ENCODE measurements around the gene SFRP2.

The SFRP2 gene

DNA sequence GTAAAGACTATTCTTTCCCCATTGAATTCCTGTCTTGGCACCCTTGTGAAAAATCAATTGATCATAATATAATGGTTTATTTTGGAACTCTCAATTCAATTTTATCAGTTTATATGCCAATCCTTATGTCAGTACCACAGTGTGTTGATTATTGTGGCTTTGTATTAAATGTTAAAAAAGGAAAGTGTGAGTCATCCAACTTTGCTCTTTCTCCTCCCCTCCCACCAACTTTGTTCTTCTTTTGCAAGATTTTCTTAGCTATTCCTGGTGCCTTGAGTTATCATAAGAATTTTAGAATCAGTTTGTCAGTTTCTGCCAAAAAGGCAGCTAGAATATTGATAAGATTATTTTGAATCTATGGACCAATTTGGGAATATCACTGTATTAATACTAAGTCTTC is 17.8 kb downstream of the SFRP2 start:
- no peak for DNase-seq (ENCODE audit: low spot score)

DNA sequence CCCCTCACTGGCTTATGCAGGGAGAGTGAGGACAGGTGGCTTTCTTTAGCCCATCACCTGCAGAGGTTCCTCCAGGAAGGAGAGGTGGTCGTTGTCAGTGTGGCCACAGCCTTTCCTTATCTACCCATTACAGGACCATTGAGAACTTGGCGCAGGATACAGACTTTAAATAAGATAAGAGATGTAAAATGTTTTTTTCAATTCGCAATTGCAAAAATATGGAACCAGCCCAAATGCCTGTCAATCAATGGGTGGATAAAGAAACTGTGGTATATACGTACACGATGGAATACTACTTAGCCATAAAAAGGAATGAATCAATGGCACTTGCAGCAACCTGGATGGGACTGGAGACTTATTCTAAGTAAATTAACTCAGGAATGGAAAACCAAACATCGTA is 22.1 kb downstream of the SFRP2 start:
- no peak for DNase-seq (ENCODE audit: low spot score)

DNA sequence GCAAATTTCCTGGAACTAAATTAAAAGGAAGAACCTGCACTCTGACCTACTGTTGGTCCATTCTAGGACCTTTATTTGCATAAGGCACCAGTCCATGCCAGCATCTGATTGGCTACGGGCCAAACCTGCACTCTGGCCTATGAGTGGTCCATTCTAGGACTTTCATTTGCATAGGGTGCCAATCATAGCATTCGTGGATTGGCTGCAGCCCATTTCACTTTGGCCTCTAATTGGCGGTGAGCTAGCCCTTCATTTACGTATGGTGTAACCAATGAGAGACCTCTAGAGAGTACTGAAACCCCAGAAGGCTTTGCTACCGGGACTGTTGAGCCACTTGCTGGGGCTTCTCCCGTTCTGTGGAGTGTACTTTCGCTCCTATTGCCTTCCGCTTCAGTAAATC is 23.0 kb downstream of the SFRP2 start:
- no peak for DNase-seq (ENCODE audit: low spot score)

DNA sequence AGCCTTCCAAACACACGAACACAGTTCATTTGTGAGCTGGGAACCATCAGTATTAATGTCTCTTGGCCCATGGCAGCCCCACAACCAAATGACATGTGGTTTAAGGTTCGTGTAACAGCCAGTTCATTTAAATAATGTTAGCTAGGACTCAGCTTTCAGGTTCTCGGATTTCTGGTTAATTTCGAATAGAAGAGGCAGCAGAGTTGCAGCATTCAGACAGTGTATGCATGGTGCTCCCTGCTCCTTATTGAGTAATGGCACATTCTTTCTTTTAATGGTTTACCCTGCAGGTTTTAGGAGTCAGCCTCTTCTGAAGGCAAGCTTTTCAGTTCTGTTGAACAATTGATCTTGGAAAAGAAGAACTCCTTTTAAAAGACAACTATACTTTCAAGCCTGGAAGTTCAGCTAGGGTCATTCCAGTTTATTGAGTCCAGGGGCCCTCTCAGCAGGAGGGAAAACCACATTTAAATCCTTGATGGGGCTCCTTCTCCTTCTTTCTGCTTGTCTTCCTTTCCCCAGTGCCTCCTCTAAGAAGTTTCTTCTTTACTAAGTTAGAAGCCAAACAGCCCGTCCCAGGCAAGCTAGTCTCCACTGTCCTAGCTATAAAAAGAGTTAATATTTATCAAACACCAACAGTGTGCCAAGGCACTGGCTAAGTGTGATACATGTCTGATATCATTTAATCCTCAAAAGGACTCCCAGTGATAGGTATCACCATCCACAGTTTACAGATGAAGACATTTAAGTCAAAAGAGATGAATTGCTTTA is 24.1 kb downstream of the SFRP2 start:
- no peak for DNase-seq (ENCODE audit: low spot score)

DNA sequence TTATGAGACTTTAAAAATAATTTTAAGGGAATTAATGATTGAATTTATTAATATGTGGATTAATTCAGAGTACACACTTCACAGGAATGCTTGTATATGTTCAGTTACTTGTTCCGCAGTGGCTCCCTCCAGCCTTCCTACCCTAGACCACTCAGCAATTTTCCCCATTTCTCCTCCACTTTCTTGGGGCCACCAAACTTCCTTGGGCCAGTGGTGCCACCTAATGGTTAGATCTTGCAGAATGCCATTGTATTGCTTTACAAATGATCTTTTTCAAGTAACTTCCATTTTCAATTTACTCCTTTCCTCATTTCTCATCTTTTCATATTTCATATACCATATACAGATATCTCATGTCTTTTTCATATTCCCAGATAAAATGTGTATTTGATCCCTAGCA is 25.5 kb downstream of the SFRP2 start:
- no peak for DNase-seq (ENCODE audit: low spot score)

DNA sequence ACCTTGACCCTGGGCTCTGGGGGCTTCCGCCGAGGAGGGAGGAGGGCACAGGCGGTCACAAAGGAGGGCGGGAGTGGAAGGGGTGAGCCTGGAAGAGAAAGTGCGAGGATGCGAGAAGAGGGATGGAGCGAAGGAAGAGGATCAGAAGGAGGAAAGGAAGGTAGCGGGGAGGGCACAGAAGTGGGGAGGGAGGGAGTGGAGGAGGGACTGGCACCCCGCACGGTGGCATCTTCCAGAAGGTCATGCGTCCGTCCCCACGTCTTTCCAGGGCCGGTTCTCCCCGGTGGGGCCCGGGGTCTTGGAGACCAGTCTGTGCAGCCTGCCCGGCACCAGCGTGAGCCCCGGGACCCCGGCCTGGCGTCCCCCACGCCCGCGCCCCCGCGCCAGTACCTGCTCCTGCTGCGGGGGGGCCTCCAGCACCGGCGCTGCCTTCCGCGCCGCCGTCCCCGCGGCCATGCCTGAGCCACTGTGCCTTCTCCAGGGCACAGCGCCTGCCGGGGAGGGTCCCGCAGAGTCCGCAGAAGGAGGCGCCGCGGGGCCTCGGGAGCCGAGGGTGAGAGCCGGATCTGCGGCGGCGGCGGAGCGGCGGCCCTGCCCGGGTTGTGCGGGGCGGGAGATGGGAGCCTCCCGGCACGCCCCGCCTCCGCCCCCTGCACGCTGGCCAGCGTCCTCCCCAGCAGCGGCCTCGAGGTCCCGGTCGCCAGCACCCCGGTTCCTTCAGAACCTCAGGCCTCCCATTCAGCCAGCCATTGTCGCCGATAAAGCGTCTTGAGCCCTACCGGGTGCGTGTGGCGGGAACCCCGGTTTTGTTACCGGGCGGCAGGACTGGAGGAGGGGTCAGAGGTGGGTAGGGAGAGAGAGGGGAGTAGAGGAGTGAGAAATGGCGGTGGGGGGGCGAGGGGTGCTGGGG is 29.2 kb downstream of the SFRP2 start, which contains the start of gene RNF175:
Gene RNF175 (minus strand): TSS at position 618 of the 910 bp plus-strand sequence. CDS start 162 bp downstream, at position 456.
- no peak for DNase-seq (ENCODE audit: low spot score)

DNA sequence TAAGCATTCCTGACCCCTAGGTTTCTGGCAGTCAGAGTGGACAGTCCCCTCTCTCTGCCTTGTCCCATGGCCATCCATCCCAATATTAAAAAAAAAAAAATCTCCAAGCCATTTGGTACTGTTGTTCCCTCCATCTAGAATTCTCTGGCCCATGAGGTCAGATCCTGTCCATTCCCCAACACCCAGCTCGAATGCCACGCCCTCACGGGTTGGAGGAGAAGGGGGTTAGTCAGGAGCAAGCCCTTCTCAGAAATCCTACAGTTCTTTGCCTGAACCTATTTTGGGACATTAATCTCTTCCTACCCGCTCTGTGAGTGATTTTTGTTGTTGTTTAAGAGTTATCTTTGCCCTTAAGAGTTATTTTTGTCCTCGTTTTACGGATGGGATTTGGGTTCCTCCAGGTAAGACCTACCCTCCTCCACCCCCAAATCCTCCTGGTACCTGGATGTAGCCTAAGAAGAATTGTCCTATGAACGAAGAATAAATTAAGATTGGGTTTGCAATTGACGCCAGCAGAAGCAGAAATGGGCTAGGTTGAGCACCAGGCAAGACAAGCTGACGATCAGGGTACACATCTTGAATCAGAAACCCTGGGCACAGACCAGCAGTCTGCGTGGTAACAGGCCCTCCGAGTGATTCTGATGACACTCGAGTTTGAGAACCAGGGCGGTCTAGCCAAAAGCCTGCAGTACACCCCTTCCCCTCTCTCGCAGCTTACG is 30.0 kb downstream of the SFRP2 start:
- DNase-seq (ENCODE audit: low spot score), result no peak

DNA sequence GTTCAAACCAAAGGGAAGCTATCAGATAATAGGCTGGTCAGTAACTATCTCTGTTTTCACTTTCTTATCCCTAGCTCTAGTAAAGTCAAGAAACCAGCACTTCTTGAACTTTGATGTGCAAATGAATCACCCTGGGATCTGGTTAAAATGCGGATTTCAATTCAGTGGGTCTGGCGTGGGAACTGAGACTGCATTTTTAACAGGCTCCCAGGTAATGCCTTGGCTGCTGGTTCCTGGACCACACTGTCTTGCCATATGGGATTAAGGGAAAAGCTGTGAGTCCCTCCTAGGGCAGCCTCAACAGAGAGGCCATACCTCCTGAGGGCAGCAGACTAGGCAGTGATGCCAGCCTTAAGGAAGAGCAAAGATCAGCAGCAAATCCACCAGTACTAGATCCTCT is 30.7 kb downstream of the SFRP2 start:
- DNase-seq (ENCODE audit: low spot score), result no peak

DNA sequence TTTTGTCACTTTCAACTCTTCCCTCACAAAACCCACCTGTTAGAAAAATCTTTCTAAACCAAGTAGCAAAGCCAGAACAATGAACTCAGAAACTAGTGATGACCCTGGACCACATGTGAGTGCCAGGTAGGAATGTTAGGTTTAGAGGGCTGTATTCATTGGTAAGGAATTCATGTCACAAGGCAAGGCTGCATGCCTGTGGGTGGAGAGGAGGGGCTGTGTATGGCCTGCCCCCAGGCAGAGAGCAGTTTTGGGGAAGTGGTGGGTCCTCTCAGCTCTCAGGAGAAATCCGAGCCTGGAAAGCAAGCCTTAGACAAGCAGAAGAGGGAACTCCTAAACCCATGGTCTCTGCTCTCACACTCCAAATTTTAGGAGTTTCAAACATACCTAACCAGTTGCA is 31.5 kb downstream of the SFRP2 start:
- DNase-seq (ENCODE audit: low spot score), result no peak

DNA sequence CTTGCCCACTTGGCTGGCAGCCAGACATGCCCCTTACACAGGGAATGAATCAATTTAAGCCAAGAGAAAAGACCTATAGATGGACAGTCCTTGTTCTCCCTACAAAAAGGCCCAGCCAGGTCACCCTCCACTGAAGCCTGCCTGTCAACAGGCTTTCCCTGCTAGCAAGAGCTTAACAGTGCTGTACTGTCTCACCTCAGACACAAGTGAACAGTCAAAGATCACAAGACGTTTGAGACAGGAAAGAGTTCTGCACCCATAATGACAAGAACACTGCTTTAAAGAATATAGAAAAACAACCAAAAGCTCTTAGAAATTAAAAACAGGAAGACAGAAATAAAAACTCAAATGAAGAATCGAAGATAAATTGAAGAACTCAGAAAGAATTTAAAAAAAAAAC is 33.7 kb downstream of the SFRP2 start:
- DNase-seq (ENCODE audit: low spot score), result no peak

DNA sequence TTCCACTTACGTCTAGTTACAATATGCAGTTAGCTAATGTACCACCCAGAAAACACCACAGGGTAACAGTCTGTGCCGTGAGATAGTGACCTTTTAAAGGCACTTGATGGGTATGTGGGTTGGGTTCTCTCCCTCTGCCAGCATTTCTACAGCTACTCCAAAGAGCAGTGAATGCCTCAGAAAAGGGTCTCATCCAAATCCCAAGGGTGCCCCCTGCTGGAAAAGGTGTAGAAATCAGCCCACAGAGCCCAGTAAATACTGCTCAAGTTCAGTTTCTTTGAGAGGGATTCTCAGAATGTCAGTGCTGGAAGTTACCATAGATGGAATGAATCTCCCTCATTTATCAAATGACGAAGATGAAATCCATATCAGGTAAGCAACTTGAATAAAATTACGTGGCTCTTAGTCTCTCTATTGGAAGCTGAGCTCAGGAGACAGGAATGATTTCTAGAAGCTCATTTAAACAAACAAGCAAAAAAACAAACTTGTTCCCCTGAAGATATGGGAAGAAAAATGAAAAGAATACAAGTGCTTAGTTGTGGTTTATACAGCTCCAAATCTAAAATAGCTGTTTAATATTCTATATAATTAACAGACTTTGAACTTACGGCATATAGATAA is 38.6 kb downstream of the SFRP2 start:
- DNase-seq (ENCODE audit: low spot score), result peak; percentile 39

DNA sequence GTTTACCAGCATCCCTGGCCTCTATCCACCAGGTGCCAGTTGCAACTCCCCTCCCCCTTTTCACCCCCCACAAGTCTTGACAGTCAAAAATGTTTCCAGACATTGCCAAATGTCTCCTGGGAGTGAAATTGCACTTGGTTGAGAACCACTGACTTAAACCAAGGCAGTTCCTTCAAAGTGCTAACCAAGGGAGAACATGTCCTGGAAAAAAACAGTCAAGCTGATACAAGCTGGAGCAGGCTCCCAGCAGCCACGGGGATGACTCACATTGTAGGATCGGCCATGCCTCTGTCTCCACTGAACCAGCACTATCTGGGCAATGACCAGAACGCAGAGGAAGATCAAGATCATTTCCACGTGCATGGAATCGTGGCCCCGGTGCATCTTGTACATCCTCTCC is 40.5 kb downstream of the SFRP2 start:
- DNase-seq (ENCODE audit: low spot score), result no peak

DNA sequence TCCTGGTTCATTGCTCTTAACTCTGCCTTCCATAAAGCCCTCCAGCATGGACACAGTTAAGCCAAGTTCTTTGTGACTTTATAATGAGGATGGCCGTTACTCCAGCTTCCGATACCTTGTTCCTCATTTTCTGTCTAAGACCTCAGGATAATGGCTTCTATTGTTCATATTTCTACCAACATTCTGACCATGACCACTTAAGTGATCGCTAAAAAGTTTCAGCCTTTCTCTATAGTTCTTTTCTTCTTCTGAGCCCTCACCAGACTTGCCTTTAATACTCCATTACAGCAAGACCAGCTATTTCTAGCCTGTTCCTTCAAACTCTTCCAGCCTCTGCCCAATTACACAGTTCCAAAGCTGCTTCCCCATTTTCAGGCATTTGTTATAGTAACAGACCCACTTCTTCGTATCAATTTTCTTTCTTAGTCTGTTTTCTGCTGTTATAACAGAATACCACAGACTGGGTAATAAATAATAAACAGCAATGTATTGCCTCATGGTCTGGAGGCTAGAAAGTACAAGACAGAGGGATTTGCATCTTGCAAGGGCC is 41.4 kb downstream of the SFRP2 start:
- DNase-seq (ENCODE audit: low spot score), result no peak

DNA sequence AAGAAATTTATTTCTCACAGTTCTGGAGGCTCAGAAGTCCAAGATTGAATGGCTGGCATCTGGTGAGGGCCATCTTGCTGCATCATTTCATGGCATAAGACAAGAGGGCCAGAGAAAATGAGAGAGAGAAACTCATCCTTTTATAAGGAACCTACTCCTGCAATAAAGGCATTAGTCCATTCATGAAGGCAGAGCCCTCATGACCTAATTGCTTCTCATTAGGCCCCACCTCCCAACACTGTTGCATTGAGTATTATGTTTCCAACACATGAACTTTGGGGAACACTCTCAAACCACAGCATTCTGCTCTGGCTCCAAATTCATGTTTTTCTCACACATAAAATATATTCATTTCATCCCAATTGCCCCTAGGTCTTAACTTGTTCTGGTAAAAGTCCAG is 43.2 kb downstream of the SFRP2 start:
- no peak for DNase-seq (ENCODE audit: low spot score)

DNA sequence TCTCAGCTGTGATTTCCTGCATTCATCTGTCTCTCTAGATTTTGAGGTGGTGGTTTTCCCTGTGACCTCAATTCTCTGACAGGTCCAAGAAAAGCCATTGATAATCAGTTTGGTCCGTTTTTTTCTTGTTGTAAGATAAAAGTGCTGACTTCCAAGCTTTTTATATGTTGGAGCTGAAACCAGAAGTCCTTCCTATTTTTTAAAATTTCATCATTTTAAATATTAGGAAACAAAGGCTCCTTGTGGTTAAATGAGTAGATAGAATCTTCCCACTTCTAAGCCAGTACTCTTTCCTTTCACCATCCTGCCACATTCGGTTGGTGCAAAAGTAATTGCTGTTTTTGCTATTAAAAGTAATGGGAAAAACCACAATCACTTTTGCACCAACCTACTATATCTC is 47.3 kb downstream of the SFRP2 start:
- no peak for DNase-seq (ENCODE audit: low spot score)

DNA sequence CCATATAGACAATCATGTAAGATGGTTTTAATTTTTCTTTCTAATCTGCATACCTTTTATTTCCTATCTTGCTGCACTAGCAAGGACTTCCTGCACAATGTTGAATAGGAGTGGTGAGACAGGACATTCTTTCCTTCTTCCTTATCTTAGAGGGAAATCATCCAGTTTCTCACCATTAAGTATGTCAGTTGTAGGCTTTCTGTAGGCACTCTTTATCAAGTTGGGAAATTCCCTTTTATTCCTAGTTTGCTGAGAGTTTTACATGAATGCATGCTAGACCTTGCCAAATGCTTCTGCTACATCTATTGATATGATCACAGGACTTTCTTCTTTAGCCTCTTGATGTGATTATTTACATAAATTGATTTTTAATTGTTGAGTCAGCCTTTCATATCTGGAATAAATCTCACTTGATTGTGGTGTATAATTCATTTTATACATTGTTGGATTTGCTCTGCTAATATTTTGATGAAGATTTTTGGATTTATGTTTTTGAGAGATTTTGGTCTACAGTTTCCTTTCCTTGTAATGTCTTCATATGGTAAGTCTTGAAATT is 52.9 kb downstream of the SFRP2 start:
- DNase-seq (ENCODE audit: low spot score), result no peak

DNA sequence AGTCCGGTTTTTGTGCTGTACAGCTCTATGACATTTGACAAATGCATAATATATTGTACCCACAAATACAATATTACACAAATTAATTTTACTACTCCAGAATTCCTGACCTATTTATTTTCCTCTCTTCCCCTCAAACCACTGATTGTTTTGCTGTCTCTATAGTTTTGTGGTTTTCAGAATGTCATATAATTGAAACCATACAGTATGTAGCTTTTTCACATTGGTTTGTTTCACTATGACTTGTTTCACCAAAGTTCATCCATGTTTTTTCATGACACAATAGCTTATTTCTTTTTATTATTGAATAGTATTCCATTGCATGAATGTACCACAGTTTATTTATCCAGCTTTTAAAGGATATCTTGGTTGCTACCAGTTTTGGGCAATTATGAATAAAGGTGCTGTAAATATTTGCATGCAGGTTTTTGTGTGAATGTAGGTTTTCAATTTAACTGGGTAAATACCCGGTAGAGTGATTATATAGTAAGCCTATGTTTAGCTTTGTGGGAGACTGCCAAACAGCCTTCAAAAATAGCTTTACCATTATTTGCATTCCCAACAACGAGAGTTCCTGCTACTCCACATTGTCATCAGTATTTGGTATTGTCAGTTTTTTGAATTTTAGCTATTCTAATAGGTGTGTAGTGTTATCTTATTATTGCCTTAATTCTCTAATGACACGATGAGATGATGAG is 55.0 kb downstream of the SFRP2 start:
- no peak for DNase-seq (ENCODE audit: low spot score)

DNA sequence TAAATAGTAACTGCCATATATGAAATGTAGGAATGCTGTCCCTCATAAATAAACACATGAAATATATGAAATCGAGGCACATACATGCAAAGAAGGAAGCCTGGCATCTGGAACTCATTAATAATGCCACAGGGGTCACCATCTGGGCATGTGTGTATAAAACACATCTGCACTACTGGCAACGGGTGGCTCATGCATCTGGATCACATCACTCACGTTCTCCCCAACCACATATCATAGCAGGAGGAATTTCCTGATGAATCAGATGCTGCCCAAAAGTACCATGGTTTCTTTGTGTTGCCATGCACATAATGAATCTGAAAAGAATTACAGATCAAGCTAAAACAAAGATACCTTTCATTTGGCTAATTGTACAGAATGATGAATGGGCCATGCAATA is 57.6 kb downstream of the SFRP2 start:
- no peak for DNase-seq (ENCODE audit: low spot score)

All from HuH-7.5 (cell line).